Measurements from ENCODE around the gene DENND1A.

The DENND1A gene

DNA sequence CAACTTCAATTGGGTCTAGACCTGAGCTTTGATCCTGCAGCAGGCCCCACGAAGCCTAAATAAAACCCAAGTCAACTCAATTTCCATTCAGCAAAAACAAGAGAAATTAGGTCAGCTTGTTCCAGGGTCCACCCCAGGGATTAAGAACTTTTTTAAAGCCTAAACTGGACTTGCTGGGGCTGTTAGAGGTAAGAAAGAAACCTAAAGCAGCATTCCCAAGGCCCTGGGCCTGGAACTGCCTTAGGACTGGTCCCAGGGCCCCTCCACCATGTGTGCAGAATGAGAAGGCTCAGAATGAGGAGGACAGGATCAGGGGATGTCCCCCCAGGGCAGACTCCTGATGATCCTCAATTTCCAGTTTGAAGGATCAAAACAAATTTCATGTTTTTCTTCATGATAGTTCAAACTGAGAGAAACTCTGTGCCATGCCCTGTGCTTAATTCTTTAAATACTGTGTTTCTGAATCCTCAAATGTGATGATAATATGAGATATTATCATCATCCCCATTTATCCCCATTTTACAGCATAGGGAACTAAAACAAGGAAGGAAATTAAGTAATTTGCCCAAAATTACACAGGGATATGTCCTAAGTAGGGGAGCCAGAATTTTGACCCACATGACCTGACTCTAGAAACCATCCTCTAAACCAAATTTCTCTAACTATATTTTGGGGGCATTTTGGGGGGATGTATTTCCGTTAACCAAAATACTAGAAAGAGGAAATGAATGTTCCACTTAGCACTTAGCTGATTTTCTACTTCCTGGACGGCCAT lies 64.5 kb downstream of the DENND1A start:
- DNase-seq (ENCODE audit: low read depth in 3 of 3, low spot score in 1 of 3): no peak

DNA sequence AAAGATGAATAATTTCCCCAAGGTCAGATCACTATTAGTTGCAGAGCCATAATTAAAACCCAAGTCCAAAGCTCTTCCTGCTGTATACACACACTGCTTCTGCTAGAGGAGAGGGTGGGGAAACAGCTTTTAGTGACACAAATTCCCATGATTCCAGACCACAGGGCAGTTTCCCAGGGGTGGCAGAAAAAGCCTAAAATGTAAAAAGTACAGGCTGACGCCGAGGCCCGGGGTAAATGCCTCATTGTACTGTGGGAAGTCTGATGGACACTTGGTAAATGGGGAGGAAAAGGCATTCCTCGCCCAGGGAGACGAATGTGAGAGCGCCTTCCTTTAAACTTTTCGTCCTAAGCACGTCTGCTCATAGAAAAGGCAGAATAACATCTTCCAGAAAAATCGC lies 65.7 kb downstream of the DENND1A start:
- DNase-seq (ENCODE audit: low read depth in 3 of 3, low spot score in 1 of 3): no peak

DNA sequence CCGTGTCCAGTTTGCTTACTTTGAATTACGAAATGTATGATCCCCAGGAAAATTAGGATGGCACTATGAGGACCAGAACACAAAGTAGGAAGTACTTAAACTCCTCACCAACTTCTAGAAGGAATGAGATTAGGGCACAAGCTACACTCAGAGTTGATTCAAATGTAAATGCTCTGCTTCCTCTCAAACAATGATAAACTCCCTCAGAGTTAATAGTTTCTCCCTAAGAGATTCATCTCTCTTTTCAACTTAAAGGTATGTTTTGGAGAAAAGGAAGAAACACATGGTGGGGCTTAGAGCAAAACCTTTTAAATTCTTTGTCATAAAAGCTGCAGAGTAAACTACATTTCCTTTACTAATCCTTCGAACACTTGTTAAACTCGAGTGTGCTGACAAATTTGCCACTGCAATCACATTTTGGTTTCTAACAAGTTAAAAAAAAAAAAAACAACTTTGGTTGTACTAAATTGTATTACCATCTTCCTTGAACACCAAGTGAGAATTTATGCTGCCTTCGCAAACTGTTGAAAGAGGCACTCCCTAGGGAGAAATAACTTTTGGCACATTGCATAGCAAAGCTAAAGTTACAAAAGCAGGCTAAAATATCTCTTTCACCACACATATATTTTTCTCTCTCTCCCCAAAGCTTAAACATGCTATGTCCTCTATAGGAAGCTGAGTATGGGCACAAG lies 66.6 kb downstream of the DENND1A start:
- DNase-seq (ENCODE audit: low read depth in 3 of 3, low spot score in 1 of 3): no peak

DNA sequence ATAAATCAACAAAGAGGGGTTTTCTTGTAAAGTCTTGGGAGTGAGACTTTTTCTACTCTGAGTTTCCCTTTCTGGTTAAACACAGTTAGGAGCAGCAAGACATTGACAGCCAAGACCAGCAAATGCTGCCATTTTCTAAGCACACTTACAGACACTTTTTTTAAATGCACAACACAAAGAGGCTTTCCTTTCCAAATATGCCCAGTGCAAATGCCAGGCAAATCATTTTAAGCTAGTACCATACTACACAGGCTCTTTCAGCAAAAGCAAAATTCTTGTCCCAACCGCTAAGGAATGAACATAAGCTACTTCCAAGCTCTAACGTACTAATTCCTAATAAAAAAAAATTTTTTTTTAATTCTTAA lies 68.2 kb downstream of the DENND1A start:
- no peak for DNase-seq (ENCODE audit: low read depth in 3 of 3, low spot score in 1 of 3)

DNA sequence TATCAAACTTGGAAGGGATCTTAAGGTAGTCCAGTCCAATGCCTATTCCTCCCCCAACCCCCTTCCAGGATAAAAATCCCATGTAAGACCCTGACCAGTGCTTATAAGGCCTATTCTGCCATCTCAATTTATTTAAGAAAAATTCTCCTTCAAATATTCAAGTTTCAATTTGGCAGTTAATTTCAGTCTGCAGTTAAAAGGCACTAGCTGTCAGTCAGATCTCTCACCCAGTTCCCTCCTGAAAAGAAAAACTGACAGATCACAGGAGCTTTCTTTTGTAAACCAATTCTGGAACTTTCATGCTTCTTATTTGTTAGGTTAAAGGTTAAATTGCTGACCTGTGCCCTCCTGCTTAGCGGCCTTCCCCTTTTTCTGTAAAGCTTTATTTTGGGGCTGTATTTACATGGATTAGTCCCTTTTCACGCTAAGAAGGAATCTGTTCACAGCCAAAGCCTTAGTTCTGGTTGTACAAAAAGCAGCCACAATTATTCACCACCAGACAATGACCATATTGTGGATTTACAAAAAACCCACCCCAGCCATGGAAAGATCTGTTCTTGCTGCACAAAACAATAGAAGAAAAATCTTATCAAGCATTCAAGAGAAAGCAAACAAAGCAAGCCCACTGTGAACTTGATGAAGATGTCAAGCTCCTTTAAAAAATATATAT lies 68.7 kb downstream of the DENND1A start:
- DNase-seq (ENCODE audit: low read depth in 3 of 3, low spot score in 1 of 3): no peak

DNA sequence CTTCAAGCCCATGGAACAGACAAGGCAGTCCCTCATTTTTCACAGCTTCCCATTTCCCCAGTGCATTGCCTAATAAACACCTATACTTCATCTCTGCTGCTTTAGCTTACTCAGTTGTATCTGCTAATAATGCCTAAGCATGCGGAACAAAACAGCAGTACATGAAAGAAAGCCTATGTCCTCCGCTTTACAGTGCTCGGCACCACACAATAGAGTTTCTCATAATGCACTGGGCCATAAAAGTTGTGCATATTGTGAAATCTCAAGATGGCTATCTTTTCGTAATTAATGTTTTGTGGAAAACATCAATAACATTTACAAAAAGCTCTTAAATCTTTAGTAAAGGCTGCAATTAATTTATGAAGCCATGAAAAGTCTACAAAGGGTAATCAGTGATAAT lies 69.3 kb downstream of the DENND1A start:
- DNase-seq (ENCODE audit: low read depth in 3 of 3, low spot score in 1 of 3): no peak

DNA sequence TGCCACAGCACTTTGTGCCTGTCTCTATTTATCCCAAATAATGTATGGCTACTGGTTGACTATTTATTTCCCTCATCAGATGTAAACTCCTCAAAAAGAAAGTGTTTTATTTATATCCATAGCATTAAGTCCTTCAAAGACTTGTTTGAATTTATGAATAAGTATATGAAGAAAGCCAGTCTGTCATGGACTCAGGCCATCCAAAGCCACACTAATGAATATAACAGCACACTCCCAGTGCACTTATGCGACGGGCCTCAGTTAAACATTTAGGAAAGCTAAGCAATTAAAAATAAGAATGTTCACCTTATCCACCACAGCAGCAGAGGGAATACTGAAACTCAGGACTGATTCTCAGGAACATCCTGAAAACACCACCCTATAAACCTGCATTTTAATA lies 77.5 kb downstream of the DENND1A start:
- DNase-seq (ENCODE audit: low read depth in 3 of 3, low spot score in 1 of 3): no peak

DNA sequence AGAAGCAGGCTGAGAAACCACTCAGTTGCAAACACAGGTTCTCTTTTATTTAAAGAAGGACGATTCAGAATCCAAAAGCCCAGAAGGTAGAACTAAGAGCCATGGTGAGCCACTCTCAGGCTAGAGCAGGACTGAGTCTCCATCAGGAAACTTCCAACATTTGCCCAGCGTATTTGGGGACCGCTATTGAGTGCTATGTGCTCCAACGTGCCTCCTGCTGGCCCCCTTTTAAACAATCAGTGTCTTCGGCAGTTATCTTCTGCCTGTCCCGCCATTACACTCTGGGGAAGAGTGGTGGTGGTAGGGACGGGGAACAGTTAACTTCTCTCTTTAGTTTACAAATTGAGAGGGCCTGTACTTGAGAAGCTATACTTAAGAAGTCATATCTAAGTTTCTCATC lies 78.1 kb downstream of the DENND1A start:
- no peak for DNase-seq (ENCODE audit: low read depth in 3 of 3, low spot score in 1 of 3)

DNA sequence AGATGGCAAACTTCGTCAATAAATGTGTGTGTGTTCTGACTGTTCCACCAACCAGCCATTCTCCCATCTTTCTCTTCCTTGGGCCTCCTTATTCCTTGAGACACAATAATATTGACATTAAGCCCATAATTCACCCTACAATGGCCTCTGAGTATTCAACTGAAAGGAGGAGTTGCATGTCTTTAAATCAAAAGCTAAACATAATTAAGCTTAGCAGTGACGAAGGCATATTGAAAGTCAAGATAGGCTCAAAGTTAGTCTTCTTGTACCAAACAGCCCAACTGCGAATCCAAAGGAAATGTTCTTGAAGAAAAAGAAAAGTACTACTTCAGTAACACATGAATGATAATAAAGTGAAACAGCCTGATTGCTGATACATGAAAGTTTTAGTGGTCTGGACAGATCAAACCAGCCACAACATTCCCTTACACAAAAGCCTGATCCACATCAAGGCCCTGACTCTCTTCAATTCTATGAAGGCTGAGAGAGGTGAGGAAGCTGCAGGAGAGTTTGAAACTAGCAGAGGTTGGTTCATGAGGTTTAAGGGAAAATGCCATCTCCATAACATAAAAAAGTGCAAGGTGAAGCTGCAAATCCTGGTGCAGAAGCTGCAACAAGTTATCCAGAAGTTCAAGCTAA lies 81.4 kb downstream of the DENND1A start:
- DNase-seq (ENCODE audit: low read depth in 3 of 3, low spot score in 1 of 3): no peak

DNA sequence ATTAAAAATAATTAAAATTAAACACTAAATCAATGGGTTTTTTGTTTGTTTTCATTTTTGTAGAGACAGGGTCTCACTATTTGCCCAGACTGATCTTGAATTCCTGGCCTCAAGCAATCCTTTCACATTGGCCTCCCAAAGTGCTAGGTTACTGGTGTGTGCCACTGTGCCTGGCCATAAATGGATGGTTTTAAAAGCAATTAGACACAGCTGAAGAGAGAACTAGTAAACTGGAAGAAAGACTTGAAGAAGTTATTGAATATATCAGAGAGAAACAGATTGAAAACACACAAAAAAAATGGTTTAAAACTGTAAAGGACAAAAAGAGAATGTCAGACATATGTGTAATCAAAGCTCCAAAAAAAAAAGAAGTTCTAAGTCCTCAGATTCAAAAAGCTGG lies 83.0 kb downstream of the DENND1A start:
- no peak for DNase-seq (ENCODE audit: low read depth in 3 of 3, low spot score in 1 of 3)

DNA sequence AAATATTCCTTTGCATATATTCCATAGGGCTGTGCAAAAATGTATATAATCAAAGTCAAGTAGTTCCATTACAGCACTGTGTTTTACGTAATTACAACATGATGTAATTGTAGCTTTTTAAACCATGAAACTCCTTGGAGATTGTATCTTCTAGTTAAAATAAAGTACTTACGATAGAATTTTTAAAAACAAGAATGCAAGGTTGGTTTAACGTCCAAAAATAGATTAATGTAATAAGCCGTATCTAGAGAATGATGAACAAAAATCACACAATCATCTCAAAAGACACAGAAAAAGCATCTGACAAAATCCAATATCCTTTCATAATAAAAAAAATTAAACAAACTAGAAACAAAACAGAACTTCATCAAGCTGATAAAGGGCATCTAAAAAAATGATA lies 86.2 kb downstream of the DENND1A start:
- DNase-seq (ENCODE audit: low read depth in 3 of 3, low spot score in 1 of 3): no peak

DNA sequence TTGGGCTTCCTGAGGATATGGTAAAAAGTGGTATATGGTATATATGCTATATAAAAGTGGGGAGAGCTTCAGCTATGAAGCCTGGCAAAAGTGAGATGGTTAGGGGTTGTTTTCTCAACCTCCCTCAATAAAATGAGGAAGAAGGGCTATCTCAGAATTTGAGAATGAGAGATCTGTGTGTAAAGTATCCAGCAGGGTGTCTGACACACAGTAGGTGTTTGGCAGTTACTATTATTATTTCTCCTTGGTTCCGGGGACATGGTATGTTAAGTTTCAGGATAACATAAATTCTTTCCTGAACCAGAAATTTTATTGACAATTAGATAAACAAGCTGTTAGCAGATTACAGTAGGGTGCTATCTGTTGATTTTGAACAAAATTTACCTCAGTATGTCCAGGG lies 94.1 kb downstream of the DENND1A start:
- DNase-seq (ENCODE audit: low read depth in 3 of 3, low spot score in 1 of 3): no peak

DNA sequence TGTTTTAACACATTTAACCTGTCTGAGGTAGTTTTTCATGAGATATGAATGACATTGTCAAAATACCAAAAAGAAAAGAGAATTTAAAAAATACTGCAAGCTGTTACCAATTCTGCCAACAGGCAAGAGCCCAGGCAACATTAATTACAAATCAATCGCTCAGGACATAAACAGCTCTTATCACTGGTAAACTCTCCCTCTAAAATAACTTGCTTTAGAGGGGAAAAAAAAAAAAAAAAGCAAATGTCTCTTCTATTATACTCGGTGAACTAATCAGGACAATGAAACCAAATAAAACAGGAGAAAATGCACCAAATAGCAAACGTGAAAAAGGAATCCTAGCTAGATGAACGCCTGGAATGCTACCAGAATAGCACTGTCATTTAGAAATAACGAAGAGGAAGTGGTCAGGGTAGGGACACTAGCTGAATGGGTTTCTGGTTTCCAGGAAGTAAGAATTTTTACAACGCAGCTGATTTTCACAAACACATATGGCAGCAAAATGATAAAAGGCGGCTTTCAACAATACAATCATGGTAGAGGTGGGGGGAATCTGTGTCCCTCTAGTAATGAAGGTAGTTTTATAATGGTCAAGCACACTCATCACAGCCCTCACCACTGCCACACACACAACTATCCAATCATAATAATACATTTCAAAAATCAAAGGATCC lies 94.9 kb downstream of the DENND1A start:
- DNase-seq (ENCODE audit: low read depth in 3 of 3, low spot score in 1 of 3): no peak

DNA sequence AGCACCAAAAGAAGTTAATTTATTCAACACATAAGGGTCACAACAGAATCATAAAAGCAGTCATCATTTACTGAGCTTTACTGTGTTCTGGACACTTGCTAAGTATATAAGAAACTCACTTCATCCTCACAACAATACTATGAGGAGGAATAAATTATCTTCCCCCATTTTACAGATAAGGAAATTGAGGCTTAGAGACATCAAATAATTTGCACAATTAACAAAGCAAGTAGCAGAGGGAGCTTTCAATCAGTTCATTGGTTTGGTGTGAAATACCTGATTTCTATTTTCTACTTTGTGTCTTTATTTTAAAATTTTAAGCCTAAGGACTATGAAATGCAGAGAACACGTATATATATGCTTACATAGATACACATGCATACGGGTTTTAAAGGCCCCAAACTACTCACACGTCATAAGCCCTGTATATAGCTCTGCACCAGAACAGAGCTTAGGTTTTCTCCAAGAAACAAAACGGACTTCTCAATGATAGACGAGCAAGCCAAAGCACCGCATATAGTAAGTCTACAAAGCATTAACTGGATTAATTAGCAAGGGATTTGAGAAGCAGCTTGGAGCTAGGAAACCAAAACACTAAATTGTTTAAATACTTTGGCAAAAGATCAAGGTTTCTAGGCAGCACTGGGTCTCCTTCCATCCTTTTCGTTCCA lies 95.6 kb downstream of the DENND1A start:
- no peak for DNase-seq (ENCODE audit: low read depth in 3 of 3, low spot score in 1 of 3)

DNA sequence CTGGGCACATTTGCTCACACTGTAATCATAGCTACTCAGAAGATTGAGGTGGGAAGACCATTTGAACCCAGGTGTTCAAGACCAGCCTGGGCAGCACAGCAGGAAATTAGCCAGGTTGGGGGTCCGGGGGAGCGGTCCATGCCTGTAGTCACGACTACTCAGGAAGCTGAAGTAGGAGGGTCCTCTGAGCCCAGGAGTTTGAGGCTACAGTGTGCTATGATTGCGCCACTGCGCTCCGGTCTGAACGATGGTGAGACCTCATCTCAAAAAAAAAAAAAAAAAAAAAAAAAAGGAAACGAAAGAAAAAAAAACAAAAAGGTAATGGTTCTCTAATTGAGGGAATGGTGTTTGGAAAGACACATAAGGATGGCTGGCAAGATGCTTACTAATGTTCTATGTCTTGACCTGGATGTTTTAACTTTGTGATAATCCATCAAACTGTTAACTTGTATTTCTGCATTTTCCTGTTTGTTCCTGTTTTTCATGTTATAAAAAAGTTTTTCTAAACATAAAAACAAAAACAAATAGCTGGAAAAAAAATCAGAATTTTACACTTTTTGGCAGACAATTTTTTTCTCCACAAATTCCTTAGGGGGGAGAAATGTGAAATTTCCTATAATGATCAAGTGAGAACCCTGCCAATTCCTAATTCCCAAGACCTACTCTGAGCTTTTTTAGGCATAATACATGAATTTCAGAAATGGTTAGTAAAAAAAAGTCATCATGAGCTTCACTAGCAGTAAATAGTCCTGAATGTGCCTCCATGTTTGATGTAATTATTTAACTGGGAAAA lies 96.9 kb downstream of the DENND1A start:
- DNase-seq (ENCODE audit: low read depth in 3 of 3, low spot score in 1 of 3): no peak

DNA sequence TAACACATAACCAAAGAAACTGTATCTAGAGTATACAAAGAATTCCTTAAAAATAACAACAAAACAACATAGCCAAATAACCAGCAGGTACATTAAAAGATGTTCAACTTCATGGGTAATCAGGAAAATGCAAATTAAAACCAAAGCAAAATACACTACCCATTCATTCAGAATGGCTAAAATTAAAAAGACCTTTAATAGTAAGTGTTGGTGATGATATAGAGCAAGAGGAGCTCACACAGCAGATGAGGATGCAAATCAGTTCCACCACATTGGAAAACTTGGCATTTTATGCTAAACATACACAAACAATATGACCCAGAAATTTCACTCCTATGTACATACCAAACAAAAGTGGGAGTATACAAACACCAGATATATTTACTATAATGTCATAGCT lies 97.8 kb downstream of the DENND1A start:
- no peak for DNase-seq (ENCODE audit: low read depth in 3 of 3, low spot score in 1 of 3)

DNA sequence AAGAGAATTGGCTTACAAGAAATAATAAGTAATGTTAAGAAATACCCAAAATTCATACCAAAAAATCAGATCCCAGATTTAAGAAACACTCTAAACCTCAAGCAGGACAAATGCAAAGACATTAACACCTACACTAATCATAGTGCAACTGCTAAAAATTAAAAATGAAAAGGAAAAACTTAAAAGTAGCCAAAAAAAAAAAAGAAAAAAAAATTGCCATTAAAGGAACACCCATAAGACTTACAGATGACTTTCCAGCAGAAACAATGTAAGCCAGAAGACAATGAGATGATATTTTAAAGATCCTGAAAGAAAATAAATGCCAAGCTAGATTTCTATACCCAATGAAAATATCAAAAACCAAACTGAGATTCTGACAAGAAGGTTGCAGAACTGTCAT lies 101.5 kb downstream of the DENND1A start:
- no peak for DNase-seq (ENCODE audit: low read depth in 3 of 3, low spot score in 1 of 3)

DNA sequence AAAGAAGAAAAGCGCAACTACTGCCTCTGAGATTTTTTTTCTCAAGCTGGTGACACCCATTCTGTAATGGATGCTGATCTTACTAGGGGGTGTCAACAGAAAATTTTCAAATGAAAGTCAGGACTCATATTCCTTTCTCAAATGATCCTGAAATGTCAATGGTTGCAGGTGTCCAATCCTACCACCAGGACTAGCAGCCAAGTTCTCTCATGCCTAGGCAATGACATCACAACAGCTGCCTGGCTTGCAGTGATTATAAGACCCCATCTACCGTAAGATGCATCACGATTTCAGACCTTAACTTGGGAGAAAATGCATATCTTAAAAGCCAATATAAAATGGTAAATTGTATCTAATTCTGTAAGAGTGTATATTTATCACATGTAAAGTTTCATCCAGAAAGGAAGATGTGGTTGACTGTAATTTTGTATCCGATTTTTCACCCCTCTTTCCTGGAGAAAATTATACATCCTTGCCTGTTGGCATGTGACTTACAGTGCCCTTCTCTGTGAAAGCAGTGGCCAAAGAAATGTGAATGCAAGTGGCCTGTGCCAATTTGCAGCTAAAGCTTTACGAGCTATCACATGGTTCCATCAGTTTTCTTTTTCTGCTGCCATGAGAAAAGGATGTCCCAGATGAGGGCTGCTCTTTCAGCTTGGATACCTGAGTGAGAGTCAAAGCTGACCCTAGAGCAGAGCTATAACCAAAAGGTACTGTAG lies 104.4 kb downstream of the DENND1A start:
- DNase-seq (ENCODE audit: low read depth in 3 of 3, low spot score in 1 of 3): no peak

DNA sequence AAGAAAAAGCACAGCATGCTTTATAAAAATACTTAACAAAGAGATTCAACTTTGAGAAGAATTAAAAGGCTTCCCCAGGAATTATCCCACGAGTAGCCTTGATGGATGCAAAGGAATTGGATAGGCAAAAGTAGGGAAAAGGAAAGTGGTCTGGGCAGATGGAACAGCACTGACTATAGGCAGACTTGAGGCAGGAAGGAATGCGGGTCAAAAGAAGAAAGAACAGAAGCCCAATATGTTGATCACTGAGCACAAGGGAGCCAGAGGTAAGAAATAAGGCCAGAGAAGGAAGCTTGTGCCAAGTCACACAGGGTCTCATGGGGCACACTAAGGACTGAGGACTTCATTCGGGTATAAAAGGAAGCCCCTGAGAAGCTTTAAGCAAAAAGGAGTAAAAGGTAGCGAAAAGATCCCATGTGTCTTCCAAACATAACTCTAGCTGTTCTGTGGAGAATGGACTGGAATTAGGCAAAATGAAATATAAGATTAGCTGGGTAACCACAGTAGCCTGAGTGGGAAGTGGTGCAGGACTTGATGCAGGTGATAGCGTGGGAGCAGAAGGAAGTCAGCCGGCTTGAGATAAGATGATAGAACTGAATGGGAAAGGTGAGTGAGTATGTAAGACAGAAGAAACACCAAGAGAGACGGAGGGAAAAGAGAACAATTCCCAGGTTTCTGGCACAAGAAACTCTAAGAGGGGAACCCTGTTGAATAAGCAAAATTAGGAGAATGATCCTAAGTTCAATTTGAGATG lies 106.6 kb downstream of the DENND1A start:
- no peak for DNase-seq (ENCODE audit: low read depth in 3 of 3, low spot score in 1 of 3)
